Stimulated activated CD4-positive, alpha-beta T cell treated with anti-CD3 and anti-CD28 coated beads, Interleukin-4, amount 100 ng/mL, for 24 hours (primary cell): ENCODE data around the gene FMN2.

Source experiments
- DNase-seq: peaks from one replicate; pipeline ENCODE4 v3.0.0-alpha.2; 2020

Gene FMN2

GRCh38 chr1:240457203-240457602 is 365.5 kb downstream of the FMN2 start:
- DNase-seq: no peak

- DNase-seq: no peak
Measured at GRCh38 chr1:240462277-240462676, 370.6 kb downstream of the FMN2 start.

GRCh38 chr1:240462766-240463395 is 371.2 kb downstream of the FMN2 start:
- DNase-seq: no peak

GRCh38 chr1:240464099-240464498 is 372.4 kb downstream of the FMN2 start:
- no peak for DNase-seq

GRCh38 chr1:240465531-240465940 is 373.9 kb downstream of the FMN2 start:
- DNase-seq: no peak

- no peak for DNase-seq
Measured at GRCh38 chr1:240466509-240466908, 374.8 kb downstream of the FMN2 start.

- no peak for DNase-seq
Measured at GRCh38 chr1:240467895-240468294, 376.2 kb downstream of the FMN2 start.

GRCh38 chr1:240468656-240469055 is 377.0 kb downstream of the FMN2 start:
- no peak for DNase-seq

- no peak for DNase-seq
Measured at GRCh38 chr1:240474133-240474614, 382.5 kb downstream of the FMN2 start.

GRCh38 chr1:240475832-240476231 is 384.1 kb downstream of the FMN2 start:
- no peak for DNase-seq

GRCh38 chr1:240478536-240478935 is 386.9 kb downstream of the FMN2 start:
- no peak for DNase-seq

GRCh38 chr1:240484804-240485443 is 393.2 kb downstream of the FMN2 start:
- DNase-seq: no peak

GRCh38 chr1:240486611-240487010 is 394.9 kb downstream of the FMN2 start:
- DNase-seq: no peak

- DNase-seq: no peak
Measured at GRCh38 chr1:240487493-240487892, 395.8 kb downstream of the FMN2 start.

GRCh38 chr1:240491156-240491555 is 399.5 kb downstream of the FMN2 start:
- no peak for DNase-seq

GRCh38 chr1:240491796-240492195 is 400.1 kb downstream of the FMN2 start:
- no peak for DNase-seq

GRCh38 chr1:240492832-240493440 is 401.3 kb downstream of the FMN2 start:
- DNase-seq: no peak

GRCh38 chr1:240495601-240496000 is 403.9 kb downstream of the FMN2 start:
- no peak for DNase-seq

GRCh38 chr1:240496356-240496755 is 404.7 kb downstream of the FMN2 start:
- no peak for DNase-seq

- DNase-seq: no peak
Measured at GRCh38 chr1:240496941-240497340, 405.3 kb downstream of the FMN2 start.

GRCh38 chr1:240497908-240498307 is 406.2 kb downstream of the FMN2 start:
- DNase-seq: no peak

GRCh38 chr1:240498335-240498734 is 406.7 kb downstream of the FMN2 start:
- DNase-seq: no peak

- DNase-seq: no peak
Measured at GRCh38 chr1:240499012-240499411, 407.3 kb downstream of the FMN2 start.

GRCh38 chr1:240500647-240501046 is 409.0 kb downstream of the FMN2 start:
- DNase-seq: no peak
